Activated CD4-positive, alpha-beta T cell treated with anti-CD3 and anti-CD28 coated beads for 1 hour (primary cell): ENCODE measurements around the gene FABP3.
"Not testable (repeated sequence)": the region's sequence is repeated elsewhere in the genome, so short reads cannot be mapped to it uniquely, and the experiment has no call there.

Experiments
- DNase-seq: peaks from one replicate; pipeline ENCODE4 v3.0.0-alpha.2; 2020

FABP3 gene

GRCh38 chr1:31397360-31398095, 24.7 kb upstream of the FABP3 start:
- DNase-seq: no peak

- no peak for DNase-seq
These were observed 23.9 kb upstream of the FABP3 start for GRCh38 chr1:31396633-31397351.

- DNase-seq: peak; percentile 59
These were observed 21.8 kb upstream of the FABP3 start for GRCh38 chr1:31394584-31395193.

DNA sequence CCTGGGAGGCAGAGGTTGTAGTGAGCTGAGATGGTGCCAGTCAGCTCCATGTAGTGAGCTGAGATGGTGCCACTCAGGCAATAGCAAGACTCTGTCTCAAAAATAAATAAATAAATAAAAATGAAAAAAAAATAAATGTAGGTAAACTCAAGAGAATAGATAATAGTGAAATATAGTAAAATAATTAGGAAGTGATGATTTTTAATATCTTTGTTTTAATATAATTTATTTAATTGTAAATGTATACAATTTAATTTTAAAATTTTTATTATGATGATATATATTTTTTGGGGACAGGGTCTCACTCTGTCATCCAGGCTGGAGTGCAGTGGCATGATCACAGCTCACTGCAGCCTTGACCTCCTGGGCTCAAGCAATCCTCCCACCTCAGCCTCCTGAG, 20.6 kb upstream of the FABP3 start:
- no peak for DNase-seq

DNA sequence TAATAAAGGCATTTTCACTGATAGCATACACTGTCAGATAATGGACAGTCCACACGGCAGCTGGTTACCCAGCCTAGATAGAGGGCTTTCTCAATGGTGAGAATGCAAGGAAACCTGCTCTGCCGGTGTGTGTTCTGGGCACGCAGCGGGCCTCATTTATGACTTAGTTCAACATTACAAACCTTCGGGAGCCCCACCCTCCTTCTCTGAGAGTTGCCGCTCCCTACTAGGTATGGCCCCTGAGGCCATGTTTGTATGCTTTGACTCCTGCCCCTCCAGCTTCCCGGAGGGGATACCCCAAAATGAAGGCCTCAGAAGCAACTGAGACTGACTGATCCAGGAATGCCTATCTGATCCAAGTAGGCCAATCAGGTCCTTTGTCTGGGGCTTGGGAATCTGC, 17.2 kb upstream of the FABP3 start:
- DNase-seq: no peak

DNA sequence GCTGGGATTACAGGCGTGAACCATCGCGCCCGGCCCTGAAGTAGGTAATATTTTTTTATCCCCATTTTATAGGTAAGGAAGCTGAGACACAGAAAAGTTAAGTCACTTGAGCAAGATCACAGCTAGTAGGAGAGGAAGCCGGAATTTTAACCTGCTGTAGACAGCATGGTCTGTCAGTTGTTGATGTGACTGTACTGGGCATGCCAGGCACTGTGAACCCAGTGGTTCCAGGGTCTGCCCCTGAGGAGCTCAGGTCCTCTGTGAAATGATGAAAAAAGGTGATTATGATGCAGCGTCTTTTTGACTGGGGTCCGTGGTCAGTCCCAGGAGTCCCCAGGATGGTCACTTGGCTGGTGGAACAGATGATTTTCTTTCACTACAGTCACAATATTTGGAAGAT, 16.7 kb upstream of the FABP3 start:
- no peak for DNase-seq

- no peak for DNase-seq
These were observed 14.7 kb upstream of the FABP3 start for GRCh38 chr1:31387612-31388011.

DNA sequence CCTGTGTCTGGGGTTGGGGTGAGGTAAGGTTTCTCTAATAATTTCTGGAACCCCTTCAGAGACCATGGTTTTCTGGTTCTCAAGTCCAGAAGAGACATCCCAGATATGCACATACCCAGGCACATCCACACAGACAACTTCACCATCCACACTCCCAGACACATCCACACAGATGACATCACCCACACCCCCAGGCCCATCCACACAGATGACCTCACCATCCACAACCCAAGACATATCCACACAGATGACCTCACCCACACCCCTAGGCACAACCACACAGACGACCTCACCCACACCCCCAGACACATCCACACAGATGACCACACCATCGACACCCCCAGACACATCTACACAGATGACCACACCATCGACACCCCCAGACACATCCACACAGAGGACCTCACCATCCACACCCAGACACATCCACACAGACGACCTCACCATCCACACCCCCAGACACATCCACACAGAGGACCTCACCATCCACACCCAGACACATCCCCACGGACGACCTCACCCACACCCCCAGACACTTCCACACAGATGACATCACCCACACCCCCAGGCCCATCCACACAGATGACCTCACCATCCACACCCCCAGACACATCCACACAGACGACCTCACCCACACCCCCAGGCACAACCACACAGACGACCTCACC, 13.8 kb upstream of the FABP3 start:
- DNase-seq: not testable (repeated sequence)

GRCh38 chr1:31383967-31384366, 11.1 kb upstream of the FABP3 start:
- DNase-seq: no peak

- no peak for DNase-seq
These were observed 9.6 kb upstream of the FABP3 start for GRCh38 chr1:31382379-31382989.

- DNase-seq: no peak
These were observed 8.8 kb upstream of the FABP3 start for GRCh38 chr1:31381394-31382294.

DNA sequence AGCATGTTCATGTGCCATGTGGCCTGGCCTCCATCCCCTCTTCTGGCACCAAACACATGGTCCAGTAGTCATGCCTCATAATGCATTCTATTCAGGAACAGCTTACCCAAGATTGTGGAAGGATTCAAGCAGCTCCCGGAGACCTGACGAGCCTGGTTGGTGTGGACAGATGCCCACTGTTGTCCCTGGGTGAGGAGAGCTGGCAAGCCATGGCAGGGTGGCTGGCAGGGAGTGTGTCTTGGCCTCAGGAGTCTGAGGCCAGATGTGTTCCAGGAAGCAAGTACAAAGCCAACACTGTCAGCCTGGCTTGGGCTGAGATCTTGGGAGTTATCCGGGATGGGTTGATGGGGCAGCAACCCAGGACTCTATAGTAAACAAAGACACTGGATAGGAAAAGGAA, 7.3 kb upstream of the FABP3 start:
- DNase-seq: no peak

GRCh38 chr1:31378001-31378400, 5.1 kb upstream of the FABP3 start:
- no peak for DNase-seq

GRCh38 chr1:31377364-31377863, 4.5 kb upstream of the FABP3 start:
- no peak for DNase-seq

GRCh38 chr1:31376375-31377134, 3.7 kb upstream of the FABP3 start:
- no peak for DNase-seq

GRCh38 chr1:31374511-31375196, 1.8 kb upstream of the FABP3 start:
- no peak for DNase-seq

DNA sequence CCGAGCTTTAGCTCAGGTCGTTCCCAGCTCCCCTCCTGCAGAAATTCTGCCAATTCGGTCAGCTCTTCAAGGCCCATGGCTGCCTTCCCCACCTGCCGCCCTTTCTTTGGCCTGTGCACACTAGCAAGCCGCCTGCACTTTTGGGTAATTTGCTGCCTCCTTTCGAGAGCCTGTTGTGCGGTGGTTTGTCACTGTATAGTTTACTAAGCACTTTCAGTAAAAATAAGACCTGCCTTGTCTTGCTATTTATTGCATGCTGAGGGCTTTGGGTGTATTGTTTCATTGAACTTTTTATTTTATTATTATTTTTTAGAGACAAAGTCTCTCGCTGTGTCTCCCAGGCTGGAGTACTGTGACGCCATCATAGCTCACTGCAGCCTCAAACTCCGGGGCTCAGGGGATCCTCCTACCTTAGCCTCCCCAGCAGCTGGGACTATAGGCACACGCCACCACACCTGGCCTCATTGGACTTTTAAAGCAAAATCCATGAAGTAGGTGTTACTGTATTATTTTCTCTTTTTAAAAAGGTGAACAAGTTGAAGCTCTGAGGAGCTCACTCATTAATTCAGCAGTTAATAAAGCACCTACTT, 1.1 kb upstream of the FABP3 start:
- no peak for DNase-seq

- DNase-seq: no peak
These were observed 173 bp downstream of the FABP3 start for GRCh38 chr1:31372751-31373055.

DNA sequence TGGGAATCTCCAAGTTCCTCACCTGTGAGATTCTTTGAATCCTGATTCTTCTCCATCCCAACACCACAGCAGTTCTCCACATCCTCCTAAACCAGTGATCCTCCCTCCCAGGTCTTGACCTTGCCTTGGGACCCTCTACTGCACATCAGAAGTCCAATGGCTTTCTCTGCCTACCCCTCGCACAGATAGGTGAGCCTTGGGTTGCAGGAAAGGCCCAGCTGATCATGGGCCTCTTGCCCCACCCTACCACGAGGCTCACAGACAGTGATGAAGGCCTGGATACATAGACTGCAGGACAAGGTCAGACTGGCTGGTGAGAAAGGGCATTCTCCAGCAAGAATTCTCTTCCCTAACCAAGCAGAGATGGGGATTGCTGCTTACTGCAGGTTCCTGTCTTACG, 825 bp downstream of the FABP3 start:
- no peak for DNase-seq
